ENCODE results near the gene RPS15A.
"Not testable (repeated sequence)": the region's sequence is repeated elsewhere in the genome, so short reads cannot be mapped to it uniquely, and the experiment has no call there.

The RPS15A gene

DNA sequence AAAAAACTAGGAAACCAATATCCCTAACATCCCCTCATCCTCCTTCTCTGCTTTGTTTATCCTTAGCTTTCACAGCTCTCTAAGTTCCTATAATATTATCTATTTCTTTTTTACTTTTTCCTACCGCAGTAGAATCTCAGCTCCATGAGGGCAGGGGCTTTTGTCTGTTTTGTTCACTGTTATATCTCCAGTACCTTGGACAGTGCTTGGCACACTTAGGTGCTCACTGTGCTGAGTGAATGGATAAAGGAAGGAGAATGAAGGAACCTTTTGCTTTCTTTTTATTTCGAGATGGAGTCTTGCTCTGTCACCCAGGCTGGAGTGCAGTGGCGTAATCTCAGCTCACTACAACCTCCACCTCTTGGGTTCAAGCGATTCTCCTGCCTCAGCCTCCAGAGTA lies 51.4 kb downstream of the RPS15A start:
- not testable (repeated sequence) for DNase-seq

DNA sequence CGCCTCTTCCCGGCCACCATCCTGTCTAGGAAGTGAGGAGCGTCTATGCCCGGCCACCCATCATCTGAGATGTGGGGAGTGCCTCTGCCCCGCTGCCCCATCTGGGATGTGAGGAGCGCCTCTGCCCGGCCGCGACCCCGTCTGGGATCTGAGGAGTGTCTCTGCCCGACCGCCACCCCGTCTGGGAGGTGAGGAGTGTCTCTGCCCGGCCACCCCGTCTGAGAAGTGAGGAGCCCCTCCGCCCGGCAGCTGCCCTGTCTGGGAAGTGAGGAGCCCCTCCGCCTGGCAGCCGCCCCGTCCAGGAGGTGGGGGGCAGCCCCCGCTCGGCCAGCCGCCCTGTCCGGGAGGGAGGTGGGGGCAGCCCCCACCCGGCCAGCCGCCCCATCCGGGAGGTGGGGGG lies 55.9 kb downstream of the RPS15A start:
- DNase-seq = not testable (repeated sequence)

Data from CD4-positive, alpha-beta T cell treated with Interleukin-21 for 1 hour (primary cell).